ENCODE results near the gene DMGDH. TPM values are rescaled to one million over a fixed set of nuclear protein-coding genes. Genes with fewer than 3 reads are reported as not detected.
"Not testable (repeated sequence)": the region's sequence is repeated elsewhere in the genome, so short reads cannot be mapped to it uniquely, and the experiment has no call there.

The DMGDH gene
- total RNA-seq, 2 experiments from 2014 or later, result not detected

- H3K27ac Mint-ChIP-seq, result no peak overlapping the region
- ChIA-PET CTCF (no interaction called here), POLR2A (no interaction called here)
- no peak for DNase-seq
- H3K36me3 Mint-ChIP-seq (ENCODE audit: low read depth), result peaks cover 1% of the 10 kb centered on the region
- H3K9me3 Mint-ChIP-seq, result peaks cover 3% of the 10 kb centered on the region
- no peak overlapping the region for H3K4me3 Mint-ChIP-seq
- H3K27me3 Mint-ChIP-seq, result peaks cover 20% of the 10 kb centered on the region
- peaks cover 13% of the 10 kb centered on the region for H3K4me1 Mint-ChIP-seq
Measured at GRCh38 chr5:78995521-78996007, 73.9 kb downstream of the DMGDH start.

- no peak for DNase-seq
- Mint-ChIP-seq H3K27me3 (peaks cover 13% of the 10 kb centered on the region), H3K4me1 (peaks cover 13% of the 10 kb centered on the region), H3K4me3 (no peak overlapping the region), H3K9me3 (peaks cover 3% of the 10 kb centered on the region), H3K27ac (peak overlapping the region; percentile 19), H3K36me3 (ENCODE audit: low read depth) (peaks cover 1% of the 10 kb centered on the region)
- CTCF ChIA-PET, result no interaction called here
- POLR2A ChIA-PET, result no interaction called here
Measured at GRCh38 chr5:78993165-78993564, 76.3 kb downstream of the DMGDH start.

GRCh38 chr5:78992146-78992545 is 77.3 kb downstream of the DMGDH start:
- no peak overlapping the region for H3K27ac Mint-ChIP-seq
- peaks cover 9% of the 10 kb centered on the region for H3K27me3 Mint-ChIP-seq
- H3K4me3 Mint-ChIP-seq, result no peak overlapping the region
- POLR2A ChIA-PET, result no interaction called here
- H3K36me3 Mint-ChIP-seq (ENCODE audit: low read depth), result peaks cover 1% of the 10 kb centered on the region
- DNase-seq, result no peak
- H3K9me3 Mint-ChIP-seq, result peaks cover 3% of the 10 kb centered on the region
- CTCF ChIA-PET, result no interaction called here
- H3K4me1 Mint-ChIP-seq, result peaks cover 15% of the 10 kb centered on the region

DNA sequence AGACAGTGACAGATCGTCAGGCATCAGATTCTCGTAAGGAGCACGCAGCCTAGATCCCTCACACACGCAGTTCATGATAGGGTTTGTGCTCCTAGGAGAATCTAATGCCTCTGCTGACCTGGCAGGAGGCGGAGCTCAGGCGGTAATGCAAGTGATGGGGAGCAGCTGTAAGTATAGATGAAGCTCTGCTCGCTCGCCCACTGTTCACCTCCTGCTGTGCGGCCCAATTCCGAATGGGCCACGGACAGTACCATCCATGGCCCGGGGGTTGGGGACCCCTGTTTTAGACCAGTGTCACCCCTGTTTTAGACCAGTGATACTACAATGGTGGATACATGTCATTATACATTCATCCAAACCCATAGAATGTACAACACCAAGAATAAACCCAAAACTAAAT is 80.4 kb downstream of the DMGDH start:
- Mint-ChIP-seq H3K27ac (no peak overlapping the region), H3K4me3 (no peak overlapping the region), H3K27me3 (no peaks in the 10 kb centered on the region), H3K9me3 (no peaks in the 10 kb centered on the region), H3K4me1 (peaks cover 25% of the 10 kb centered on the region), H3K36me3 (ENCODE audit: low read depth) (no peaks in the 10 kb centered on the region)
- POLR2A ChIA-PET, result no interaction called here
- CTCF ChIA-PET, result no interaction called here
- DNase-seq, result no peak

DNA sequence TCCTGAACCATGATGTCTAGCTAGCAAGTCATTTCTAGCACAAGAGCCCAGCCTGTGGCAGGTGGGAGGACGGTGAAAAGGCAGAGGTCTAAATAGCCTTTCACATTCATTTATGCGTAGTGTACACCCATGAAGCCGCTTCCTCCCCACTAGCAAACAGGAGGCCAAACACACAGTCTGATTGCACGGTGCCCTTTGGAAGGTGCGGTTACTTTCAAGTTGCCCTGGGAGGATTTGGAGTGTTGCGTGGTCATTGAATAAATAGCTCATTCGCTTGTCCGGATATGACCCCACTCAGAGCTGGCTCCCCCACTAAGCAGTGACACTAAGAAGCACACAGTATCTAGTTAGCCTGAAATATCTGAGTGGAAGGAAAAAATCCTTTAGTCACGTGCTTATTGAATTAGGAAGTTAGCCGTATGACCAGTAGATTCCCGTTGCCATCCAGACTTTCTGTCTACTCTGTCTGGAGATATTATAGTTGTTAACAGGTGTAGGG is 83.7 kb downstream of the DMGDH start:
- H3K27me3 Mint-ChIP-seq, result no peaks in the 10 kb centered on the region
- no peaks in the 10 kb centered on the region for H3K36me3 Mint-ChIP-seq (ENCODE audit: low read depth)
- ChIA-PET CTCF (interaction anchor here (0.6 kb wide), 1 partner anchor 767 kb away, joined by 3 read pairs; no protein-coding TSS in a partner anchor), POLR2A (interaction anchor here (0.7 kb wide), 1 partner anchor 625 kb away, joined by 6 read pairs; no protein-coding TSS in a partner anchor)
- no peaks in the 10 kb centered on the region for H3K9me3 Mint-ChIP-seq
- H3K27ac Mint-ChIP-seq, result peak overlapping the region; percentile 93
- peak overlapping the region; percentile 85 for H3K4me3 Mint-ChIP-seq
- peak; percentile 49 for DNase-seq
- peaks cover 38% of the 10 kb centered on the region for H3K4me1 Mint-ChIP-seq

DNA sequence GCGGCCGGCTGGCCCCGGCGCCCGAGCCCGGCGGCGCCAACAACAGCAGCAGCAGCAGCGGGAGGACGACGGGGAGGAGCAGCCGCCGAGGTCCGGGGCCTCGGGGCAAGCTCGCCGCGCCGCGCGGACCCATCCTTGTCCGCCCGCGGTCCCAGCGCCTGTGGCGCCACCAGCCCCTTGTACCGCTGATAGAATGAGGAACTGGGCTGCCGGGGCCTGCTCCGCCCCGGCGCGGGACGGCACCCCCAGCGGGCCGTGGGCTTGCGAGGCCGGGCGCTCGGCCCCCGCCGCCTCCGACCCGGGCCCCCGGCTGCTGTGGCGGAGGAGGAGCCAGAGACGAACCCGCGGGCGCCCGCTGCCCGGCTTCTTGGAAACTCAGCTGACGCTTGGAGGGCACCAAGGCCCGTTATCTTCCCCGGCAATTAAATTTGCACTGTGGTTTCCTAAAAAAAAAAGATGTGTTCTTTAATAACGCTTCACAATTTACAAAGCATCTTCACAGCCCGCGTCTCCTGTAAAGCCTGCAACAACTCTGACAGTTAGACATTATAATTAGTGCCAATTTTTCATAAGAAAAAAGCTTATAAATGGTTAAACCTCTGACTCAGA is 84.3 kb downstream of the DMGDH start, which contains the start of gene ARSB:
Gene ARSB (minus strand): TSS at position 195 of the 609 bp plus-strand sequence. CDS start 62 bp downstream, at position 133.
- ChIA-PET POLR2A (interaction anchor here (0.7 kb wide), 1 partner anchor 624 kb away, joined by 6 read pairs; no protein-coding TSS in a partner anchor), CTCF (interaction anchor here (0.6 to 1.7 kb wide), 3 partner anchors 14 to 767 kb away, joined by 3 to 6 read pairs (median 4); no protein-coding TSS in a partner anchor)
- H3K36me3 Mint-ChIP-seq (ENCODE audit: low read depth), result no peaks in the 10 kb centered on the region
- H3K4me1 Mint-ChIP-seq, result peaks cover 41% of the 10 kb centered on the region
- H3K27me3 Mint-ChIP-seq, result no peaks in the 10 kb centered on the region
- H3K4me3 Mint-ChIP-seq, result peak within 1 kb of the TSS; percentile 90
- peak within 1 kb of the TSS; percentile 95 for H3K27ac Mint-ChIP-seq
- H3K9me3 Mint-ChIP-seq, result no peaks in the 10 kb centered on the region
- peak; percentile 47 for DNase-seq

DNA sequence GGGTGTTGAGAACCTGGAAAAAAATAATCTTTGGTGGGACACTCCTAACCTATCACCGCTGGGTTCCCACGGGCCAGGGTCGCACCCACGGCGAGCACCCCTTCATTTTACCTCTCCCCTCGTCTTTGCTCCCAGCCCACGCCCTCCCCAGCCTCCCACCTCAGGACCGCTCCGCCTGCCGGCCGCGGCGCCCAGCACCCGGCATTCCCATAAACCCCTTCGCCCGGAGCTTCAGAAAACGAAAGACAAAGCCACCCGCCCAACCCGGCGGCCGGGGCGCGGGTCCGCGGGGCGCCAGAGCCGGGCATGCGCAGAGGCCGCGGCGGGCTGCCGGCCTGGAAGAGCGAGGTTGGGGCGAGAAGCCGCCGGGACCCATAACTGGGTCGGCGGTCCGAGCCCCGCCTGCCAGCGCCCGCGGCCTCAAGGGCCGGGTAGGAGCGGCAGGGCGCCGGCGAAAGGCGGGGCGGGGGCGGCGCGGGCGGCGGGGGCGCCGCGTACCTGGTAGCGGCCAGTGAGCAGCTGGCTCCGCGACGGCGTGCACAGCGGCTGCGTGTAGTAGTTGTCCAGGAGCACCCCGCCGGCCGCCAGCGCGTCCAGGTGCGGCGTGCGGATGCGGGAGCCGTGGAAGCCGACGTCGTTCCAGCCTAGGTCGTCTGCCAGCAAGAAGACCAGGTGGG is 84.9 kb downstream of the DMGDH start:
- ChIA-PET POLR2A (no interaction called here), CTCF (interaction anchor here (0.5 to 1.7 kb wide), 3 partner anchors 13 to 1273 kb away, joined by 3 to 6 read pairs (median 4); no protein-coding TSS in a partner anchor)
- Mint-ChIP-seq H3K4me3 (peak overlapping the region; percentile 90), H3K4me1 (peaks cover 45% of the 10 kb centered on the region), H3K27me3 (no peaks in the 10 kb centered on the region), H3K27ac (peak overlapping the region; percentile 95), H3K9me3 (no peaks in the 10 kb centered on the region), H3K36me3 (ENCODE audit: low read depth) (peaks cover 3% of the 10 kb centered on the region)
- DNase-seq, result peak; percentile 77

DNA sequence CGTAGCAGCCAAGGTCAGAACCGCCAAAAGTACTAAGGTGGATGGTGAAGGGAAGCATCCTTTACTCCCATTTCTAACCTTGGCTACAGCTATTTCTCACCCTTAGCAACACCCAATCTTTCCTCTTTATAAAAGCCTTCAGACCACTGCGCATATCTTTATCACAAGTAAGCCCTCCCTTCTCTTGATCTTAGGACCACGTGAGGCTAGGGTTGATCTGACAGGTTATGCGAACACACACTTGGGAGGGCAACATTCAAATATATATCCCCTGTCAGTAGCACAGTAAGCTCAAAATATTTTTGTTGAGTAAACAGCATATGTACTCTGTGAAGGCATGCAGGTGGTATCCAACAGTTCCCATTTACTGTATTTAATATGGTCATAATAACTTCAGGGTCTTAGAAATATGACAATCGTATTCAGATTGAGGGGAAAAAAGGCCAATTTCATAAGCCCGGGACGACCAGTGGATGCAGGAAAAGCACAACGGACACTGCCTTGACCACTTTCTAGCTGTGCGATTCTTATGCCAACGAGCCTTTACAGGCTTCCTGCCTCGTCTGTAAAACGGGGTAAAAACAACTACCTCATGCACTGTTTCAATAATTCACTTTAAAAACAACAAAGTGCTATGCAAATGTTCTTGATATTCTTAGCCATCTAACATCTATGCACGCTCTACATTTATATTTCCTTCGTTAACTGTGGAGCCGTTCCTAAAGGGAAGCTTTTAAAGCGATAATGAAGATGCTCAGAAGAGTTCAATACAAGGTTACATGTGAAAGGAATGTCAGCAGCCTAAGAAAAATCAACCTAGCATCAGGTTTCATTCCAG is 85.7 kb downstream of the DMGDH start:
- H3K27me3 Mint-ChIP-seq, result no peaks in the 10 kb centered on the region

DNA sequence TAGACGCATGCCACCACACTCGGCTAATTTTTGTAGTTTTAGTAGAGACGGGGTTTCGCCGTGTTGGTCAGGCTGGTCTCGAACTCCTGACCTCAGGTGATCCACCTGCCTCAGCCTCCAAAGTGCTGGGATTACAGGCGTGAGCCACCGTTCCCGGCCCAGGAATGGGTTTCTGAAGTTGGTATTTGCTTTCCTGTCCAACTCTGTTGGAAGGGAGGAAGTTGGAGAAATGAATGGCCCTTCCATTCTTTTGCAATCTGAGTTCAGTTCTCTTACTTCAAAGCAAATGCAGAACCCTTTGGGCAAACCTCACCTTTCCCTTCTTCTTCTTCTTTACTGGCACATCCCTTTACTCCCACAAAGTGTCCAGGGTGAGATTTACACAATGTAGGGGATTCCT is 86.3 kb downstream of the DMGDH start:
- H3K27ac Mint-ChIP-seq; H3K36me3 Mint-ChIP-seq (ENCODE audit: low read depth); CTCF ChIA-PET: not testable (repeated sequence)

More for the DNA sequence above, 85.7 kb downstream of the DMGDH start:
- H3K27ac Mint-ChIP-seq, result peak overlapping the region; percentile 95
- DNase-seq, result no peak
- H3K36me3 Mint-ChIP-seq (ENCODE audit: low read depth), result peaks cover 4% of the 10 kb centered on the region
- peaks cover 53% of the 10 kb centered on the region for H3K4me1 Mint-ChIP-seq
- CTCF ChIA-PET, result interaction anchor here (0.5 to 1.7 kb wide), 2 partner anchors 12 to 1274 kb away, joined by 3 to 6 read pairs; no protein-coding TSS in a partner anchor
- no peaks in the 10 kb centered on the region for H3K9me3 Mint-ChIP-seq
- H3K4me3 Mint-ChIP-seq, result peak overlapping the region; percentile 90
- POLR2A ChIA-PET, result no interaction called here

GRCh38 chr5:78979909-78980308 is 89.6 kb downstream of the DMGDH start:
- POLR2A ChIA-PET, result no interaction called here
- no peak for DNase-seq
- no peaks in the 10 kb centered on the region for H3K27me3 Mint-ChIP-seq
- CTCF ChIA-PET, result interaction anchor here (0.6 kb wide), 1 partner anchor 10 kb away, joined by 3 read pairs; no protein-coding TSS in a partner anchor
- peaks cover 37% of the 10 kb centered on the region for H3K4me1 Mint-ChIP-seq
- no peaks in the 10 kb centered on the region for H3K9me3 Mint-ChIP-seq
- H3K4me3 Mint-ChIP-seq, result no peak overlapping the region
- no peak overlapping the region for H3K27ac Mint-ChIP-seq
- H3K36me3 Mint-ChIP-seq (ENCODE audit: low read depth), result peaks cover 6% of the 10 kb centered on the region

More for the DNA sequence above, 86.3 kb downstream of the DMGDH start:
- Mint-ChIP-seq H3K4me3 (peak overlapping the region; percentile 90), H3K4me1 (peaks cover 53% of the 10 kb centered on the region)
- H3K9me3 Mint-ChIP-seq, POLR2A ChIA-PET, H3K27me3 Mint-ChIP-seq, DNase-seq: not testable (repeated sequence)

DNA sequence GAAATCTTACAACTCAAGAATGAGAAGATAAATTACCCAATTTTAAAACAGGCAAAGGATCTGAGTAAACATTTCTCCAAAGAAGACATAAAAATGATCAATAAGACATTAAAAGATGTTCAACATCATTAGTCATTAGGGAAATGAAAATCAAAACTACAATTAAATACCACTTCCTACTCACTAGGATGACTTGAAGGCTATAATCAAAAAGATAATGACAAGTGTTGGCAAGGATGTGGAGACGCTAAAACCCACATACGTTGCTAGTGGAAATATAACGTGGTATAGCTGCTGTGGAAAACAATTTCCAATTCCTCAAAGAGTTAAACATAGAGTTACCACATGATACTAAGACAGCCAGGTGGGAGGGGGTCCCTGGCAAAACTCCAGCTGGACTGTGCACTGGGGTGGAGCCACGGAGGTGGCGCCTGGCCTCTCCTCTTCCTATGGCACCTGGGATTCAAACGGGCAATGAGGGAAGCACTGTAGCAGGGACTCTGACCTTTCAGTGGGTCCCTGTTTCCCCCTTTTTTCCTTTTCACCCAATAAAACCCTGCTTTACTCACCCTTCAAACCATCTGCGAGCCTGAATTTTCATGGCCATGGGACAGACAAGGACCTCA is 90.2 kb downstream of the DMGDH start:
- Mint-ChIP-seq H3K36me3 (ENCODE audit: low read depth) (peaks cover 6% of the 10 kb centered on the region), H3K27ac (no peak overlapping the region), H3K27me3 (no peaks in the 10 kb centered on the region), H3K4me1 (peaks cover 37% of the 10 kb centered on the region), H3K9me3 (no peaks in the 10 kb centered on the region), H3K4me3 (no peak overlapping the region)
- no peak for DNase-seq
- CTCF ChIA-PET, result no interaction called here
- POLR2A ChIA-PET, result no interaction called here

GRCh38 chr5:78975035-78975434 is 94.4 kb downstream of the DMGDH start:
- peaks cover 6% of the 10 kb centered on the region for H3K36me3 Mint-ChIP-seq (ENCODE audit: low read depth)
- H3K27ac Mint-ChIP-seq, result no peak overlapping the region
- CTCF ChIA-PET, result interaction anchor here (1.8 kb wide), 1 partner anchor 12 kb away, joined by 4 read pairs; no protein-coding TSS in a partner anchor
- no peaks in the 10 kb centered on the region for H3K9me3 Mint-ChIP-seq
- H3K4me3 Mint-ChIP-seq, result no peak overlapping the region
- no peak for DNase-seq
- POLR2A ChIA-PET, result no interaction called here
- H3K27me3 Mint-ChIP-seq, result no peaks in the 10 kb centered on the region
- H3K4me1 Mint-ChIP-seq, result peaks cover 12% of the 10 kb centered on the region

All from activated CD4-positive, alpha-beta T cell treated with anti-CD3 and anti-CD28 coated beads, Interleukin-2, amount 10 ng/mL, durations not matched to agents 7 days and 5 days (primary cell).